GM23248 (cell line): Measurements from ENCODE around the gene ALS2.

Experiments
- EZH2 ChIP-seq: fragments of 200-600 bp; sonication (generic); IDR thresholded peaks from 2 replicates; pipeline ENCODE4 v1.6.1; 2018; ENCODE audit warnings: antibody characterized with exemption, mild to moderate bottlenecking; ENCODE audit not compliant: insufficient read depth, poor library complexity, severe bottlenecking
- EZH2phosphoT487 ChIP-seq: fragments of 200-600 bp; sonication (generic); IDR thresholded peaks from 2 replicates; pipeline ENCODE4 v1.6.1; 2018; ENCODE audit warnings: antibody characterized with exemption, moderate library complexity, mild to moderate bottlenecking, low read depth; ENCODE audit not compliant: insufficient read depth

DNA sequence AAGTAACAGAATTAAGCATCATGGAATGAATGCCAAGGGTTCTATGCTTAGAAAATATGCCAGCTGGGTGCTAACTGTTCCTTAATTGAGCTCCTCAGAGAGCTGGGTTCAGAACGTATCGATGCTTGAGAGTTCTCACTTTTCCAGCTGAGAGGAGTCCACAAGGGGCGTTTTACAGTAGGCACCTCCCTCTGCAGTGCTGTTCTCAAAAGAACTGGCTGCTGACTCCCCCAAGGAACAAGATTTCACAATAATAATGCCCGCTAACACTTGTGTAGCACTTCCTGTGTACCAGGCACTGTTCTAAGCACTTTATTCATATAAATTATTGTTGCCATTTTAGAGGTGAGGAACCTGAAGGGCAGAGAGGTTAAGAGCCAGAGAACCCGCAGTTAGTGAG is 119.4 kb downstream of the ALS2 start:
- TF ChIP-seq EZH2 (no peak), EZH2phosphoT487 (no peak)
